PFSK-1 (cell line): ENCODE results near the gene KLF14. TPM values are rescaled to one million over a fixed set of nuclear protein-coding genes. Genes with fewer than 3 reads are reported as not detected.

Experiments
- FOXP2 ChIP-seq: optimal IDR thresholded peaks from 2 replicates; pipeline ENCODE3; 2011; ENCODE audit warnings: borderline replicate concordance, control low read depth, inconsistent platforms; ENCODE audit not compliant: insufficient read depth; ENCODE audit errors: extremely low read length, extremely low read depth
- POLR2AphosphoS5 ChIP-seq: IDR thresholded peaks from 2 replicates; pipeline ENCODE4 v1.6.1; 2012; ENCODE audit warnings: low read depth, mild to moderate bottlenecking, control low read depth, low read length, moderate library complexity
- SIN3A ChIP-seq: IDR thresholded peaks from 2 replicates; pipeline ENCODE4 v1.6.1; 2012; ENCODE audit warnings: mild to moderate bottlenecking, low read length, moderate library complexity, borderline replicate concordance; ENCODE audit not compliant: insufficient read depth
- TAF1 ChIP-seq: IDR thresholded peaks from 2 replicates; pipeline ENCODE4 v1.6.1; 2012; ENCODE audit warnings: low read length, control low read depth, borderline replicate concordance; ENCODE audit not compliant: insufficient read depth
- polyA plus RNA-seq: library from polyadenylated mRNA; unstranded; fragments of >200 nt; gene quantifications from one replicate; pipeline ENCODE4 v1.2.1, GENCODE V29; 2012; ENCODE audit warnings: low read depth, missing spikeins; ENCODE audit not compliant: insufficient read length
- TF ChIP-seq, protein P1 (sequence below), 2 experiments: IDR thresholded peaks; 2 replicates each; pipeline versions ENCODE4 v1.6.1 to v1.8.0; 2011 to 2012; ENCODE audit warnings: low read depth in 2 of 2, low read length in 2 of 2, control low read depth in 1 of 2, inconsistent platforms in 1 of 2, mild to moderate bottlenecking in 1 of 2, moderate library complexity in 1 of 2; ENCODE audit not compliant: insufficient read depth in 1 of 2

Gene KLF14
- not detected for polyA plus RNA-seq

DNA sequence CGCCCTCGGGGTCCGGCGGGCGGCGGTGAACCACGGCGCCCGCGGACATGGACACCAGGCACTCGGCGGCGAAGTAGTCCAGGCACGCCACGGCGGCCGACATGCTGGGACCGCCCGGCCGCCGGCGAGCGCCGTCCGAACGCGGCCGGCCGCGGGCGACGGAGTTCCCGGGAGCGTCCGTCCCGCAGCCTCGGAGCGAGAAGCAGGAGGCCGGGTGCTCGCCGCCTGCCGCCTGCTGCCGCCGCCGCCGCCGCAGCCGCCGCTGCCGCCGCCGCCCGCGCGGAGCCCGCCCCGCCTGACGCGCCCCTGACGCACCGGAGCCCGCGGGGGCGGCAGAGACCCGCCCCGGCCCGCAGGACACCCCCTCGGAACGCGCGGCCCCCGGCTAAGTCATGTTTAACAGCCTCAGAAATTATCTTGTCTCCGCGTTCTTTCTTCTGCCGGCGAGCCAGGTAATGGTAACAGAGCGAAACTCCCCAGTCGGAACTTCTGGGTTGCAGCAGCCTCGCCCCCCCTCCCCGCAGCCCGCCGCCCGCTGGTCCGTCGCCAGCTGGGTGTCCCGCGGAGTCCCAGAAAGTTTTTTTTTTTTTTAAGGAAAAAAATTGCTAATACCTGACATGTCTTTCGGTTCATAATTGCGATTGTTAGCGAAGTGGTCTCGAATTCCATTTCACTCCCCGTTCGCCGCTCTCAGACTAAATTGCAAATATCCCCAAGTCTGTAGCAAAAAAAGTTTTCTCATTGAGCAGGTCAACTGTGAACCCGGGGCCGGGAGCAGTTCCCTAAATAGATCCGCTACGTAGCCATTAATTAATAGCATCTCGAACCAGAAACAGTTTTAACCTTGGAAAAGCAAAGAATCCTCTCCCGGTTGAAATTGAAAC, at the start of gene KLF14:
KLF14 (minus strand) TSS at position 277 of the 884 bp plus-strand sequence; CDS start at position 103, 174 bp downstream.
- TF ChIP-seq, protein P1, sequence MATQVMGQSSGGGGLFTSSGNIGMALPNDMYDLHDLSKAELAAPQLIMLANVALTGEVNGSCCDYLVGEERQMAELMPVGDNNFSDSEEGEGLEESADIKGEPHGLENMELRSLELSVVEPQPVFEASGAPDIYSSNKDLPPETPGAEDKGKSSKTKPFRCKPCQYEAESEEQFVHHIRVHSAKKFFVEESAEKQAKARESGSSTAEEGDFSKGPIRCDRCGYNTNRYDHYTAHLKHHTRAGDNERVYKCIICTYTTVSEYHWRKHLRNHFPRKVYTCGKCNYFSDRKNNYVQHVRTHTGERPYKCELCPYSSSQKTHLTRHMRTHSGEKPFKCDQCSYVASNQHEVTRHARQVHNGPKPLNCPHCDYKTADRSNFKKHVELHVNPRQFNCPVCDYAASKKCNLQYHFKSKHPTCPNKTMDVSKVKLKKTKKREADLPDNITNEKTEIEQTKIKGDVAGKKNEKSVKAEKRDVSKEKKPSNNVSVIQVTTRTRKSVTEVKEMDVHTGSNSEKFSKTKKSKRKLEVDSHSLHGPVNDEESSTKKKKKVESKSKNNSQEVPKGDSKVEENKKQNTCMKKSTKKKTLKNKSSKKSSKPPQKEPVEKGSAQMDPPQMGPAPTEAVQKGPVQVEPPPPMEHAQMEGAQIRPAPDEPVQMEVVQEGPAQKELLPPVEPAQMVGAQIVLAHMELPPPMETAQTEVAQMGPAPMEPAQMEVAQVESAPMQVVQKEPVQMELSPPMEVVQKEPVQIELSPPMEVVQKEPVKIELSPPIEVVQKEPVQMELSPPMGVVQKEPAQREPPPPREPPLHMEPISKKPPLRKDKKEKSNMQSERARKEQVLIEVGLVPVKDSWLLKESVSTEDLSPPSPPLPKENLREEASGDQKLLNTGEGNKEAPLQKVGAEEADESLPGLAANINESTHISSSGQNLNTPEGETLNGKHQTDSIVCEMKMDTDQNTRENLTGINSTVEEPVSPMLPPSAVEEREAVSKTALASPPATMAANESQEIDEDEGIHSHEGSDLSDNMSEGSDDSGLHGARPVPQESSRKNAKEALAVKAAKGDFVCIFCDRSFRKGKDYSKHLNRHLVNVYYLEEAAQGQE (IDR thresholded peaks at IDR 0.05; ENCODE audit: insufficient read depth in 1 of 2, low read depth in 2 of 2, low read length in 2 of 2): no peak
- TF ChIP-seq POLR2AphosphoS5: no peak
- no peak for TF ChIP-seq TAF1
- no peak for TF ChIP-seq FOXP2
- no peak for TF ChIP-seq SIN3A

DNA sequence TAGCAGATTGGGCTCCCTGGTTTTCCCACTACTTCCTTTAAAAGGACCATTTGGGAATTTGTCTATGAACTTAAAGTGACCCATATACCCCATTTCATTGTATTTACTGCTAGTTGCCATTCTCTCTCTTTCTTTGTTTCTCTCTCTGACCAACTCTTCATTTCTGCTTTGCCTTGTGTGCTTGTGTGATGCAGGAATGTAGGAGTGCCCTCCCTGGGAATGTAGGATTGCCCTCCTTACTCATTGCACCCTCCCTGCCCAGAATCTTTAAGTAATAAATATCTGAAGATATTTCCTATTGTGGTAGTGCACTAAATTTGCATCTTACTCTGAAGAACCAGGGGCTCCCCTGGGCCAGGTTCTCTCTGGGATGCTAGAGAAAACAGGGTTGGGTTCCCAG, 47.3 kb upstream of the KLF14 start:
- TF ChIP-seq TAF1 (no peak), SIN3A (no peak), FOXP2 (no peak), POLR2AphosphoS5 (no peak)
- TF ChIP-seq, protein P1 (IDR thresholded peaks at IDR 0.05; ENCODE audit: insufficient read depth in 1 of 2, low read depth in 2 of 2, low read length in 2 of 2): no peak

DNA sequence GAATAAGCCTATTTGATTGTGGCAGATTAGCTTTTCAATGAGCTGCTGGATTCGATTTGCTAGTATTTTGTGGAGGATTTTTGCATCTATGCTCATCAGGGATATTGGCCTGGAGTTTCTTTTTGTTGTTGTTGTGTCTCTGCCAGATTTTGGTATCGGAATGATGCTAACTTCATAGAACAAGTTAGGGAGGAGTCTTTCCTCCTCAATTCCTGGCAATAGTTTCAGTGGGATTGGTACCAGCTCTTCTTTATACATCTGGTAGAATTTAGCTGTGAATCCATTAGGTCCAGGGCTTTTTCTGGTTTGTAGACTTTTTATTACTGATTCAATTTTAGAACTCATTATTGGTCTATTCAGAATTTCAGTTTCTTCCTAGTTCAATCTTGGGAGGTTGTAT, 43.4 kb upstream of the KLF14 start:
- TF ChIP-seq TAF1: no peak
- no peak for TF ChIP-seq POLR2AphosphoS5
- TF ChIP-seq, protein P1 (IDR thresholded peaks at IDR 0.05; ENCODE audit: insufficient read depth in 1 of 2, low read depth in 2 of 2, low read length in 2 of 2): no peak
- TF ChIP-seq SIN3A: no peak
- TF ChIP-seq FOXP2: no peak

DNA sequence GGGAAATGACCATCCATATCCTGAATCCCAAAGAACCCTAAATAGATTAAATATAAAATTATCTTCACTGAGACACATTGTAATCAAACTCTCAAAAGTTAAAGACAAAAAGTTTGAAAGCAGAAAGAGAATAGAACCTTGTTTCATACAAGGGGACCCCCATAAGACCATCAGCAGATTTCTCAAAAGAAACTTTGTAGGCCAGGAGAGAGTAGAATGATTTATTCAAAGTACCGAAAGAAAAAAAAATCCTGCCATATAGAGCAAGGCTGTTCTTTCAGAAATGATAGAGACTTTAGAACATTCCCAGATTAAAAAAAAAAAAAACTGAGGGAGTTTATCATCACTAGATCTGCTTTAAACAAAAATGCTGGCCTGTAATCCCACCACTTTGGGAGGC, 34.8 kb upstream of the KLF14 start:
- TF ChIP-seq FOXP2 (no peak), TAF1 (no peak), POLR2AphosphoS5 (no peak), SIN3A (no peak)
- TF ChIP-seq, protein P1 (IDR thresholded peaks at IDR 0.05; ENCODE audit: insufficient read depth in 1 of 2, low read depth in 2 of 2, low read length in 2 of 2): no peak
